Right atrium auricular region (tissue), 2 donors: ENCODE data around the gene ZDHHC7. TPM values are rescaled to one million over a fixed set of nuclear protein-coding genes. Genes with fewer than 3 reads are reported as not detected.

Experiments
- DNase-seq: peaks from one replicate; pipeline ENCODE4 v3.0.0-alpha.2; 2019; ENCODE audit warnings: low spot score
- H3K27ac ChIP-seq, 2 donors: fragments of 200-600 bp; sonication (generic); 1 replicate in 1 of 2; 2 replicates in 1 of 2; pipeline ENCODE4 v1.5.1; 2016 to 2019
- H3K27me3 ChIP-seq, 2 donors: fragments of 200-600 bp; sonication (generic); one replicate each; pipeline versions ENCODE4 v1.5.1 to v1.6.0; 2017 to 2019
- H3K36me3 ChIP-seq: fragments of 200-600 bp; sonication (generic); one replicate; pipeline ENCODE4 v1.5.1; 2016
- H3K4me1 ChIP-seq, 2 donors: fragments of 200-600 bp; sonication (generic); one replicate each; pipeline versions ENCODE4 v1.5.1 to v1.6.0; 2017 to 2019
- H3K4me3 ChIP-seq, 2 donors: fragments of 200-600 bp; sonication (generic); 1 replicate in 1 of 2; 2 replicates in 1 of 2; pipeline ENCODE4 v1.5.1; 2017 to 2019; ENCODE audit warnings: mild to moderate bottlenecking in 1 of 2, moderate library complexity in 1 of 2
- H3K9me3 ChIP-seq, 2 donors: fragments of 200-600 bp; sonication (generic); one replicate each; pipeline ENCODE4 v1.5.1; 2019
- total RNA-seq, 2 donors: library from RNA; depleted of rRNA; stranded (reverse); fragments of >200 nt; gene quantifications; one replicate each; pipeline ENCODE4 v1.1.0, GENCODE V29; 2016
- TF ChIP-seq, protein P1 (sequence below), 2 donors: fragments of 200-600 bp; sonication (generic); IDR thresholded peaks; one replicate each; pipeline ENCODE4 v1.5.1; 2019; ENCODE audit warnings: antibody characterized with exemption in 2 of 2

ZDHHC7 gene
- total RNA-seq, 2 donors from 2014 or later, result 36.0 to 48.7 TPM

DNA sequence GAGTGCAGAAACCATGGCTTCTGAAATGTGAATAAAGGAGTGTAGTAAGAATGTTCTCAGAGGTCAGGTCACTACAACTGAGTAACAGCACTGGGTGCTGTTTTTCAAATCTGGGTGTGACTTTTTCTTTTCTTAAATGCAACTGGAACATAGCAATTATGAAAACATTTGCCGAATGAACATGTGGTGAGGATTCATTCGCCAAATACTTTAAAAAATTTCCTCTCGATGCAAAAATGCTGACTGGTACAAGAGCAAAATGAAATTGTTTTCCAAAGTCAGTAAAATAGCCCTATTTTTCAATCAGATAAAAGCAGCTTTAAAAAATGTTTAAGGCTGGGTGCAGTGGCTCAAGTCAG lies 18.6 kb downstream of the ZDHHC7 start:
- H3K4me3 ChIP-seq, result no peak overlapping the region
- H3K36me3 ChIP-seq, result peaks cover 52% of the 10 kb centered on the region
- TF ChIP-seq, protein P1, sequence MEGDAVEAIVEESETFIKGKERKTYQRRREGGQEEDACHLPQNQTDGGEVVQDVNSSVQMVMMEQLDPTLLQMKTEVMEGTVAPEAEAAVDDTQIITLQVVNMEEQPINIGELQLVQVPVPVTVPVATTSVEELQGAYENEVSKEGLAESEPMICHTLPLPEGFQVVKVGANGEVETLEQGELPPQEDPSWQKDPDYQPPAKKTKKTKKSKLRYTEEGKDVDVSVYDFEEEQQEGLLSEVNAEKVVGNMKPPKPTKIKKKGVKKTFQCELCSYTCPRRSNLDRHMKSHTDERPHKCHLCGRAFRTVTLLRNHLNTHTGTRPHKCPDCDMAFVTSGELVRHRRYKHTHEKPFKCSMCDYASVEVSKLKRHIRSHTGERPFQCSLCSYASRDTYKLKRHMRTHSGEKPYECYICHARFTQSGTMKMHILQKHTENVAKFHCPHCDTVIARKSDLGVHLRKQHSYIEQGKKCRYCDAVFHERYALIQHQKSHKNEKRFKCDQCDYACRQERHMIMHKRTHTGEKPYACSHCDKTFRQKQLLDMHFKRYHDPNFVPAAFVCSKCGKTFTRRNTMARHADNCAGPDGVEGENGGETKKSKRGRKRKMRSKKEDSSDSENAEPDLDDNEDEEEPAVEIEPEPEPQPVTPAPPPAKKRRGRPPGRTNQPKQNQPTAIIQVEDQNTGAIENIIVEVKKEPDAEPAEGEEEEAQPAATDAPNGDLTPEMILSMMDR (IDR thresholded peaks at IDR 0.05), result no peak
- peak overlapping the region; percentile 6 to 26 for H3K27ac ChIP-seq
- no peak for DNase-seq
- no peaks in the 10 kb centered on the region for H3K9me3 ChIP-seq
- no peaks in the 10 kb centered on the region for H3K27me3 ChIP-seq
- H3K4me1 ChIP-seq, result peaks cover 0 to 24% of the 10 kb centered on the region in 2 donors

DNA sequence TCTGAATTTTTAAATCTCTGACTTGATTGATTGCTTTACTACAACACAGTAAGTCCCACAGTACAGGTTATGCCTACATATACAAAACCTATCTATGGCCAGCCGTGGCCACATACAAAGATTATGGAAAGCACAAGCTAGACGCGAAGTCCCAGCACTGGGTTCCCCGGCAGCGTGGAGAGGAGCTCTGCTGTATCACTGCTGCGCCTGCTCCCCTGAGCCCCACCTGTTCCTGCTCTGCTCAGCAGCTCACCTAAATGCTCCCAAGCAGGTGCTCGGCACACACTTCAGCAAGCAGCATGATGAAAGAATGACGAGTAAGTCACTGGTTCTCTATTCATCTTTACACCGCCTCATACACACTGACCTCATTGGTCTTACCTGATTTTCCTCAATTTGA lies 20.6 kb downstream of the ZDHHC7 start:
- TF ChIP-seq, protein P1 (IDR thresholded peaks at IDR 0.05), result no peak
- no peaks in the 10 kb centered on the region for H3K27me3 ChIP-seq
- no peak overlapping the region for H3K27ac ChIP-seq
- DNase-seq, result no peak
- peaks cover 0 to 29% of the 10 kb centered on the region in 2 donors for H3K4me1 ChIP-seq
- H3K9me3 ChIP-seq, result no peaks in the 10 kb centered on the region
- no peak overlapping the region for H3K4me3 ChIP-seq
- peaks cover 69% of the 10 kb centered on the region for H3K36me3 ChIP-seq

DNA sequence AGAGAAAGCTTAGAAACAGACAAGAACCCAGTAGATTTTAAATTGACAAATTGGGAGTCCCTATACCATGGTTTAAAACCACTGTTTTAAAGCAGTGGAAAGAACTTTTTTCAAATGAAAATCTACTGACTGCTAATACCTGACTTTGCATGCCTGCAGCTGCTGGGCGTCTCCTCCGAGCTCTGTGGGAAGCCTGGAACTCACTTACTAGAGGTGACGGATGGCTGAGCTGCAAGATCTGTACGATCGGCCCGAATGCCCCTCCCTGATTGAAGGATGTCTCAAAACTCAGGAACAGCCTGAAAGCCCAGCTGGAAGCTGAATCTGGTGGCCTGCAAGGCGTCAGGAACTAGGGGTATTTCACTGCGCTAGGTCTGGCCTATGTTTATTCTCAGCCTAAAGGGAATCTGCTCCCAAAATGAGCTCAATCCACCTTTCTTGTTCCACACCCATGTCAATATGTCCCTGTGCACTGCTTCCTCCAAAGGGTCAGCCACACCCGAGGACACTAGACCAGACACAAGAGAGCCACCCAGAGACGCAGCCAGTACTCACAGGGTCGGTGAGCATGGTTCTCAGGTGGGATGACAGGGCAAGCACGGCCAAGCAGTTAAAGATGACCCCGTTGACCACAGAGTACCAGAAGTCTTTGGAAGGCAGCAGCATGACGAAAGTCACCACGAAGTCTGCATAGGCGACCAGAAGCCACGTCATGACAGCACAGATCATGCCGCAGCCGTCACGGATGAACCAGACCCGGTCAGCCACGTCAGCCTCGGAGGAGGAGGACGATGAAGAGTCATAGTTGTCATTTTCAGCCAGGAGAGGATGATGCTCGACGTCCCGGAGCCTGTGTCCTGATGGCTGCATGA lies 21.4 kb downstream of the ZDHHC7 start:
- TF ChIP-seq, protein P1 (IDR thresholded peaks at IDR 0.05), result no peak
- DNase-seq, result no peak
- Histone ChIP-seq H3K36me3 (peaks cover 61% of the 10 kb centered on the region), H3K4me3 (no peak overlapping the region), H3K27me3 (no peaks in the 10 kb centered on the region), H3K4me1 (peaks cover 0 to 37% of the 10 kb centered on the region in 2 donors), H3K9me3 (no peaks in the 10 kb centered on the region), H3K27ac (no peak overlapping the region)

DNA sequence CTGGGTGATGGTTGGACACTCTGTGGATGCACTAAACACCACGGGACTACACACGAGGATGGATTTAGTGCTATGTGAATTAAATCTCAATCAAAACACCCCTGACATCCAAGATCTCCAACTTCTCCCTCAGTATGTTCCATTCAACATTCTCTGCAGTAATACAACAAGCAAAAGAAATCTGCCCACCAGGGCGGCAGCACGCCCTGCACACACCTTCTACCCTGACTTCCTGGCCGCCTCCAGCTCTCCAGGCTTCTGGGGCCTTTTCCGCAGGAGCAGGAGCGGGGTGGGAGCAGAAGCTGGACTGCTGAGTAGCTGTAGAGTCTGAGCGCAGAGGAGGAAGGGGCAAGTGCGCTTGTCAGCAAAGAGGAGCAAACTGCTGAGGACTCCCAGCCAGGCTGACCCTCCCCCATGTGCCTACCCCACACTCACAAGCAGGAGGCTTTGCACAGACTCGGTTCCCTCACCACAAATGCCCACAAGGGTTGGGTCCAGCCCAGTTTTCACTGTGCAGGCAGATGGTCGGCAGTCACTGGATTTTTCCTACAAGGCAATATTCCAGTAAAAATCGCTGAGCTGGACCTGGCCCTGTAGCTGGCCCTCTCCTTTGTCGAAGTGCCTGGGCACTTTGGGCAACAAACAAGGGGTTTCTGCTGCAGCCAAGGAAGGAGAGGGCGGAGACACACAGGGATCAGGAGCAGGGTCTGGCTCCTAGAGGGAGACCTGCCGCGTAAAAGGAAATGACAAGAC lies 22.8 kb downstream of the ZDHHC7 start:
- peaks cover 0 to 28% of the 10 kb centered on the region in 2 donors for H3K4me1 ChIP-seq
- no peak overlapping the region for H3K4me3 ChIP-seq

DNA sequence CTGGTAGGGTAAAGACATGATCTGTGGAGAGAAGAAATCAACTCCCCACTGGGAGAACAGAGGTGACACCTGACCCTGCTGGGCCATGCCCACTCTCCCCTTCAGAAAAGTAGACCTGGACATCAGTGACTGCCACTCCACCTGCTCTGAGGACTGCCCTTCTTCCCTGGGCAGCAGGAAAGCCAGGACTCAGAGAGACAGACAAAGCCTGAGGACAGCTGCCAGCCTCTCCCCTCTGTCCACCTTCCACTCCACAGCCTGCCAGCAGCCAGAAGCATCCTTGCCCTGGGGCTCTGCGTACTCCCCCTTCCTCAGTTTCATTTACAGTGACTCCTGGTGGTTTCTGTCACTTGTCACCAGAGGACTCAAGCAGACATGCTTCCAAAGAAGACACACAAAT lies 24.5 kb downstream of the ZDHHC7 start:
- Histone ChIP-seq H3K4me3 (no peak overlapping the region), H3K27me3 (no peaks in the 10 kb centered on the region), H3K4me1 (peaks cover 0 to 27% of the 10 kb centered on the region in 2 donors), H3K36me3 (peaks cover 45% of the 10 kb centered on the region), H3K27ac (no peak overlapping the region), H3K9me3 (no peaks in the 10 kb centered on the region)
- TF ChIP-seq, protein P1 (IDR thresholded peaks at IDR 0.05), result no peak
- DNase-seq, result no peak

More for the DNA sequence above, 22.8 kb downstream of the ZDHHC7 start:
- no peaks in the 10 kb centered on the region for H3K9me3 ChIP-seq
- TF ChIP-seq, protein P1 (IDR thresholded peaks at IDR 0.05), result no peak
- no peak for DNase-seq
- H3K27ac ChIP-seq, result no peak overlapping the region
- no peaks in the 10 kb centered on the region for H3K27me3 ChIP-seq
- peaks cover 47% of the 10 kb centered on the region for H3K36me3 ChIP-seq
